Measurements from ENCODE around the gene RHOB. TPM values are rescaled to one million over a fixed set of nuclear protein-coding genes. Genes with fewer than 3 reads are reported as not detected.
"Not testable (repeated sequence)": the region's sequence is repeated elsewhere in the genome, so short reads cannot be mapped to it uniquely, and the experiment has no call there.

The RHOB gene
- total RNA-seq, 1 donor from 2014 or later = 157 TPM

DNA sequence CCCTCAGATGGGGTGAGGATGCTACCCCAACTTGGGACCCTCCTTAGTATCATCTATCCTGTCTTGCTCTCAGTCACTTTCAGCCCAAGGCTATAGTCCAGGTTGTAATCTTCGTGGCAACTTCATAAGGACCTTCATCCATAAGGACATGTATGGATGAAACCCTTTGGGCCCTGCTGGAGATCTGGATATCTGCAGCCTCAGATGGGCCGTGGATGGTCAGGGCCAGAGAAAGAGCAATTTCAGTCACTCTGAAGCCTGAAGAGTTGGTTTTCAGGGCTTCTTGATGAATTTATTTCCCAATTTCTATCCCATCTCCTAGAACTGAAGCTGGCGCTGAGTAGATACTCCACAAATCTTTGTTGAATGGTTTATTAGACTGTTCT, 28.7 kb downstream of the RHOB start:
- DNase-seq = no peak

DNA sequence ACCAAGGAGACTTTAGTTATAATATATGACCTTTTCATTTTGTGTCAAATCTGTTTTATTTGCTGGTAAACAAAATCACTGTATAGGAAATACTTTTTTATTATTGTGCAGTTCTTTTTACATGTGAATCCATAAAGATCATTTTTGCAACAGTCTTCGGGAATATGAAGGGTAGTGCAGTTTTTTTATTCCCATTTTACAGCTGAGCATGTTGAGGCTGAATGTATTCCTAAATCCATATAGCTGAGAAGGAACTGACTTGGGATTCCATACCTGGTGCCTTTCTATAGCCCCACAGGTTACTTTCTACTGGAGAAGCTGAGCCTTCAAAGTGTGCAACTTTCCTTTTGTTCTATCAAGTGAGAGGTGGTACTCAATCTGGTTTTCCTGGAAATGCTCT, 29.6 kb downstream of the RHOB start:
- no peak for DNase-seq

DNA sequence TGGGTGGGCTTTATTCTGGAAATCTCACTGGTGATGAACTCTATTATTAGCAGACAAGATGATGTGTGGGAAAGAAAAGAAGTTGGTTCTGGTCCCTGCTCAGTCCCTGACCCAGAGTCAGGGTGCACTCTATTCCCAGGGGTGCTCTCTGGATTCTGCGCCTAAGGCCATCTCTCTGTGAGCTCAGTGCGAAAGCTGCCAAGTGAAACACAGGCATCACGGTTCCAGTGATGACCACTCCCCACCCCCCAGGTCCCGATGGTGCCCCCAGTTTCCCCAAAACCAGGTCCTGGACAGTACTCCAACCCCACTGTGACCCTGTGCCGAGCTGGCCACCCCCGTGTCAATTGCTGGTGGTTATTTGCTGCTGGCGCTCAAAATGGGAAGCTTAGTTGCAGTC, 30.1 kb downstream of the RHOB start:
- DNase-seq = no peak

DNA sequence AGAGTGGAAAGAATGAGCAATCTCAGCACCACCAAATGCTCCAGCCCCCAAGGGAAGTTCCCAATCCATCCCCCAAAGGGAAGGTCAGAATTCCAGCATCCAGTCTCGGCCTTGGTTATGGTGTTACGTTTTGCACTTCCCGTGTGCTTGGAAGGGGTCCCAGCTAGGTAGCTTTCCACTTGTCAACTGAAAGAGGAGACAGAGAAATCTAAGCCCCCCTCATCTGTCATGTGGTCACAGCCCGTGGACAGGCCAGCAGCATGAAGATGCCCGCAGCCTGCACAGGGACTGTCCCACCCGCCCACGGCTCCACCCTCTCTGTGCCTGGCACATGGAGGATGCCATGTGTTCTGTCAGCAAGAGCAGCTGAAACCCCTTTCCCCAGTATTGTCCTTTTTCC, 32.1 kb downstream of the RHOB start:
- DNase-seq = no peak

DNA sequence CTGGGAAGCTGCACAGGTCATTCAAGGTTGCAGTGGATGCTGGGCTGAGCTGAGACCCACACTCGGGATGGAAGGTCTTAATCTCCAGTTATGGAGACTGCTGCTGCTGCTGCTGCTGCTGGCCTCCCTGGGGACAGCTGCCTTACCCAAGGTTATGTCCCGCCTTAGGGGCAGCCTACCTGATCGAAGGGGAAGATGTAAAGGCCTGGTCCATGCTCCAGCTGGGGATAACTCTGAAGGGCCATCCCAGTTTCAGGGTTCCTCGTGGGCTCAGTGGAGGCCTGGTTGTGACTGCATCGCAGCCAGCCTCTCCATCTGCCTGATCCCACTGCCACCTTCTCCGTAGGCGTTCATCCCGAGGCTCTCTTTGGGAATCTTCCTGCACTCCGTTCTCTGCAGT, 33.0 kb downstream of the RHOB start:
- no peak for DNase-seq

DNA sequence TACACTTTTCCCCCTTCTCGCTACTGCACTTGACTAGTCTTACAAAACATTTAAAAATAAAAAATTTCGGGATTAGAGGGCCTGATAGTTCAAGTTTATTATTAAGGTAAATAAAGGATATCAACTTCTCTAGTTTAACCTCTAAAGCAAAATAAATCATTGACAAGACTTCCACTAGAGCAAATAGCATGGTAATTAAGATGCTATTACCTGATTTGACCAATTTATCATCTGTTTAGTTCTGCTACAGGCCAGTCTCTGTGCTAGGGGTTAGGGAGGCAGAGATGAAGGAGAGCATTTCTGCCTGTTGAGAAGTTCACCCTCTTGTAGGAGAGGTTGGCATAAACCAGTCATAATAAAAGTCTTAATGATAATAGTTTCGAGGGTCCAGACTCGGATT, 34.0 kb downstream of the RHOB start:
- no peak for DNase-seq

DNA sequence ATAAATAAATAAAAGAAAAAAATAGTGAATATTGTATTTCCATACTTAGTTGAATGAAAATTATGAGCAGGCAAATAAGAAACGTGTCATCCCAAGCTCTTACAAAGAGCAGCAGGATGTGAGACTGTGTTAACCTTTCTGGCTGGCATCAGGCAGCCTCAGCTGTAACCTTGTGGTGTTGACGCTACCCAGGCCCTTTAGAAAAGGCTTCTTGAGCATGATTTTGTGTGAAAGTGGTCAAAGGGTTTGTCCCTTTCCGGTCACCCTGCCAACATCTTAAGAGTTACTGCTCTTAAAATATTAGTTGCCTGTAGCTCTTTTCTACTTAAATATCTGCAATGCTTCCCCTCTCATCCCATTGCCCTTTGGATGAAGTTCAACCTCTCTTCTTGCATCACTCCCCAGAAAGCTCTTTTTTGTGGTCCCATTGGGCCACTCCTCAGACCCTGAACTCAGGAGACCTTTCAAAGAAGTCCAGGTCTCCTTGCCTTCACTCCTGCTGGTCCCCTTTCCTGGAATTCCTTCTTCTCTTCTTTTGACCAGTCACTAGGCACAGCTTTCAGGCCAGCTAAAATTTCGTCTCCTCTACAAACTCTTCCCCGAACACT, 35.0 kb downstream of the RHOB start:
- DNase-seq = no peak

DNA sequence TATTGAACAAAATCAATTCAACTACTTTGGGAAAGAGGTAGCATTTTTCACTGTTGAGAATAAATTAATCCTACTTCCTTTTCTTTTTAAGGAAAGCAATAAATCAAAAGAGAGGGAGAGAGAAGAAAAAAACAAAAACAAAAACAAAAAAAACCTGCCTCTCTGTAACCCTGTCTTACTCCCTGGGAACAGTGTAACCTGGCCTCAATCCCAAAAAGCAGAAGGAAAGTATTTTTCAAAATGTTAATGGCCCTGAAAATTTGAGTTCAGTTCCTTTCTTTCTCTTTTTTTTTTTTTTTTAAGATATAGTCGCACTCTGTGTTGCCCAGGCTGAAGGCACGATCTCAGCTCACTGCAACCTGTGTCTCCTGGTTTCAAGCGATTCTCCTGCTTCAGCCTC, 35.9 kb downstream of the RHOB start:
- no peak for DNase-seq

DNA sequence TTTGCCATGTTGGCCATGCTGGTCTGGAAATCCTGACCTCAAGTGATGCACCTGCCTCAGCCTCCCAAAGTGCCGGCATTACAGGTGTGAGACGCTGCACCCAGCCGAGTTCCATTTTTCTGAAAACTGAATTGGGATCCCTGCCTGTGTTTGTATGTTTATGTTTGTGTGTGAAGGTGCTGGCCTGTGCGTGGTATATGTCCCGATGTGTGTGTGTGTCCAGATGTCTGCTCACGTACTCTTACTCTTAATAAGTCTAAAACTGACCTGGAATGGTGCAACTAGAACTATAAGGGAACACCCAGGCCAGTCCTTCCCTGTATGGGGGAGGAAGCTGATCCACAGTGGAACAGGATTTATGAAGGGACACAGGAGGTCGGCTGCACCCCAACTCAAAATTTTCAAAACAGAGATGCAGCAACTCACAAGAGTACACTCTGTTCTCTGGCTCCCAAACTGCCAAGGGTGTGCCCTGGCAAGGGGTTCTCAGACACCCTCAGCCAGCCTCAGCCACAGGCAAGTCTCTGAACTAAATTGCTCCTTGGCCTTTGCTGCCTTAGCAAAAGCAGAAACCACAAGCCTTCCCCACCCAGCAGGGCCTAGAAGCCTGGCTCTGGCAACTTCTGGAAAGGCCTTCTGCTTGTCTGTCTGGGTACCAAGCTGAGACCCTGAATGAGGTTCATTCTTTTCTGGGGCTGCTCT, 36.5 kb downstream of the RHOB start:
- no peak for DNase-seq

DNA sequence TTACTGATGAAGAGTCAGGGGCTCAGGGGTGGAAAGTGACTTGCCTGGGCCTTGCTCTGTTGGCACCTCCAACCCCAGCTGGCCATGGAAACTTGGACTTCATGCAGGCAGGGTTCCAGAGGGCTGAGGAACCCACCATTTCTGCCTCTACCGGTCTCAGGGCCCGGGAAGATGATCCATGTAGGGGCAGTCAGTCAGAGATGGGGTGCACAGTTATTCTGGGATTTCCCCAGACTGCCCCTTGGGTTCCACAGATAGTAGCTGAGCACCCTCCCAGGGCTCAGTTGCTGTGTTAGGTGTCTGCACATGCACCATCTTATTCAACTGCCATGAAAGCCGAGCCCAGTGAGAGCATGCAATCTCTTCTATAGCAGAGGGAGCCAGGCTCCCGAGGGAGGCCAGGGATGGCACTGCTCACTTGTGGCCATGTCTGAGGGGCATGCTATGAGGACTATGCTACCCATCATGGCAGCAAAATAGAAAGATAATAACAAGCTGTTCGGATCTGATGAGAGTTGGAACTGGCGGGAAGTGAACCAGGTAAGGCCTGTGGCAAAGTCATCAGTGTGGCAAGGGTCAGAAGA, 37.3 kb downstream of the RHOB start:
- DNase-seq = no peak

DNA sequence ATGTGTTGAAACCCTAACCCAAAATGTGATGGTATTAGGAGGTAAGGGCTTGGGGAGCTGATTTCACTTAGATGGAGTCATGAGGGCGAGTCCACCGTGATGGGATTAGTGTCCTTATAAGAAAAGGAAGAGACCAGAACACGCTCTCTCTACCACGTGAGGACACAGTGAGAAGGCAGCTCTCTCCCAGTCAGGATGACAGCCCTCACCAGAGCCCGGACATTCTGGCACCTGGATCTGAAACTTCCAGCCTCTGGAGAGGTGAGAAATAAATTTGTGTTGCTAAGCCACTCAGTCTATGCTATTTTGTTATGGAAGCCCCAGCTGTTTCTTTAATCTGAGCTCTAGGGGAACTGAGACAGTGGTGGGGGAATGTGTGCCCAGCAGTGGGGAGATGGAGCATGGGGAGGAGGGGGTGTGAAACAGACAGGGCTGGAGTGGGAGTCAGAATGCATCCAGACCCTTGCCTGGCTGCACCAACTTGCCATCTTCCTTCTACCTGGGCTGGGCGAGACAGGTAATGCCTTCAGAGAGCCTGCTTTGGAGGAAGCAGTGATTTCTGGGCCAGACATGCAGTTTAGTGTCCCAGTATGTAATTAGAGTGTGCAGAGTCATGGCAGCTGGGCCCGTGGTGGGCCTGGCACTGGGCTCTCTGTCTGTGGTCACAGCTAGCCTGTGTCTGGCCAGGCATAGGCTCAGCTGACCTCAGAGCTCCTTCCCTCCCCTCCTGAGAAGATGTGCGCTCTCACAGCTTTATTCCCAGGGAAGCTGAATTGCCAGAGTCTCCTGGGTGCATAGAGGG, 38.1 kb downstream of the RHOB start:
- no peak for DNase-seq

DNA sequence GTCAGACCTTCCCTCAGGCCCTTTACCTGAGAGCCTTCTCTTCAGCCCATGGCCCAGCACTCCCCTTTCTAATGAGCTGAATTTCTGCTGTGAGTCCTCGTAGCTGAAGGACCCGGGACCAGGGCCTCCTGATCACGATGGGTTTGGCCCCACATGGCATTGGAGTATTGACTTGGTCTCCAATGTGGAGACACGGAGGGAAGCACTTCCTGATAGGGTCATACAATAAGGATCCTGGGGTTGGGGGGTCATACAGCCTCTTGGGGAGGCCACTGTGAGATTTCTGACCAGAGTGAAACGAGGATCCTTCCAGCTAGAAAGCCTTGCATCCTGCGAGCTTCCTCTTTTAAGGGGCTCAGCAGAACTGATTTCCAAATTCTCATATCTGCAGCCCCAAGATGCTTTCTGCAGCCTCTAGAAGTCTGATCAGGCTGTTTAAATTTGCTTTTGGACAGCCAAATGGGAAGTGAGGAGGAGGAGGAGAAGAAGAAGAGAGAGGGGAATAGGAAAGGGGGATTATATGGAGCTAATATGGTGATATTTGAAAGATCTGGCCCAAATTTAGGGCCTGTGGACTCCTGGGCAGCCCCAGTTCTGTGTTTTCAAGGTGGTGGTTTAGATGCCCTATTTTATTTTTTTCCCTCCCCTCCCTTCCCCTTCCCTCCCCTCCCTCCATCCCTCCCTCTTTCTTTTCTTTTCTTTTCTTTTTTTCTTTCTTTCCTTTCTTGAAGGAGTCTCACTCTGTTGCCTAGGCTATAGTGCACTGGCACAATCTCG, 38.9 kb downstream of the RHOB start:
- no peak for DNase-seq

DNA sequence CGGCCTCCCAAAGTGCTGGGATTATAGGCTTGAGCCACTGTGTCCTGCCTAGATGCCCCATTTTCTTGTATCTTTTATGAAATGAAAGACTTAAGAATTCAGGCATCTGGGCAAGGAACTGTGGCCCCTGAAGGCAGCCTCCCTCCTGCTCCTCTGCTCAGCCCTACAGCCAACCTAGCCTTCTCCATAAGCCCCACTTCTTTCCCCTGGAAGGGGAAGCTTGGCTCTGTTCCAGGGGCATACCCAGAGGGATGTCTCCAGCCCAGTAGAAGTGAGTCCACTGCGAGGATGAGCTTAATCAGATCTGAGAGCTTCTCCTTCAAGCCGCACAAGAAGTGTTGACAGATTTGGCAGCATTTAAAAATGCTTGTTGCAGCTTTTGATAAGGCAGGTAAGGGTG, 39.7 kb downstream of the RHOB start:
- DNase-seq = no peak

DNA sequence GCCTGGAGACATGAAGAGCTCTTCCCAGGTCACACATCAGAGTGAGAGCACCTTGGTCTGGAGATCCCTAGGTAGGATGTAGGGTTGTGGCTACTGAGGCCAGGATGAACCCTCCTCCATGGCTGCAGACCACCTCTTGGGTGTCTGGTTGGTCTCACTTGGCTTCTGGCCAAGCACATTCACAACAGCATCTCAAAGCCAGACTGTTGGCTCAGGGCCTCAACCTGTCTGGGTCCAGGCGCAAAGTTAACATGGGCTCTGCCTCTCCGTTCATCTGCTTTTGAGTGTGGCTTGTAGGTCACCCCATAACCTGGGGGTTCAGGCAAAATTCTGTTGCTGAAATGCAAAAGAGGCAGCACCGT, 40.1 kb downstream of the RHOB start:
- no peak for DNase-seq

DNA sequence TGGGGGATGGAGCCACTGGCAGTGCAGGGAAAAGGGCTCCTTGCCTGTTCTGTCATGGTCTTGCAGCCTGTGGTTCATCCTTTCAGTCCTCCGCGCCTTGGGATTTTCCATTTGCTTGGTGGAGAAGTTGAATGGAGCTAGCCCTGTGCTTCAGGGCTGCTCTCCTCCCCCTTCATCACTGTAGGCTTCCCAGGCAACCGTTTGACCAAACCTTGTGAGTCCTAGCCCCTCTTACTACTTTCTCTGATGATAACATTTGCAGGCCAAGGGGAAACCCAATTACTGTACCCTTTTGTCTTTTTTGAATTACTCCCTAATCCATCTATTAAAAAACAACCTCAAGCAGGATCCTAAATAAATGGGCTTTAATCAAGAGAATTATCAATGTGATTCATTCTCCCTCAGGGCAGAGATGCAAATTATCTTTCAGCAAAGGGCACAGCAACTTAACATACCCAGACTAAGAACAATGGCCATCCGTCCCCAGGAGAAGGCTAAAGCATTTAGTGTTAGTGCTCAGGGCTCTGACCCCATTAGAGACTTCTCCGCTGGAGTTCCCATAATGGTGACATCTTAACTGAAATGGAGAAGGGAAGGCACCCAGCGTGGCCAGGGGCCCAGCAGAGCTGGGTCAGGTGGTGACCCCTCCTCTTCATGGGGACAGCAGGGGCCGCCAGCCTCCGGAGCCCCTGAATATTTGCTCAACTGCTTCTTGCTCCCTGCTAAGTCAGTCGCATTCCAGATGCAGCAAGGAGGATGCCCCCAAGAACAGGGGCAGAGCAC, 40.7 kb downstream of the RHOB start:
- DNase-seq = no peak

DNA sequence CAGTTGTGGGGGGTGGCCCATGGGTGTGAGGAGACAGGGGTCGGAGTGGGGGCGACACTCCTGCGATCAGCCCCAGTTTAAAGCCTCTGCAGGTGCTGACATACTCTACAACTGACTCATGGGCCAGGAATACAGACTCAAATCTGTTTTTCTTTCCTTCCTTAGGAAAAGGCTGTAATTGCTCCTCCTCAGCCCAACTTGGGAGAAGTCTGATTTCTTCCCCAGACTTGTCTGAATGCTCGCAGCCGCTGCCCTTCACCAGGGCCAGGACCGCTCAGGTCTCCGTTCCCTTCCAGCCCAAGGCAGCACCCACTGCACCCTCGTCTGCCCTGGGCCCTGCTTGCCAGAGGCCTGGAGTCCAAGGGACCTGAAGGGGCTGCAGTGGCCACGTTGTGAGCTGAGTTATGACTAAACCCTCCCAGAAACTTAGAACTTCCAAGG, 41.3 kb downstream of the RHOB start:
- DNase-seq = no peak

DNA sequence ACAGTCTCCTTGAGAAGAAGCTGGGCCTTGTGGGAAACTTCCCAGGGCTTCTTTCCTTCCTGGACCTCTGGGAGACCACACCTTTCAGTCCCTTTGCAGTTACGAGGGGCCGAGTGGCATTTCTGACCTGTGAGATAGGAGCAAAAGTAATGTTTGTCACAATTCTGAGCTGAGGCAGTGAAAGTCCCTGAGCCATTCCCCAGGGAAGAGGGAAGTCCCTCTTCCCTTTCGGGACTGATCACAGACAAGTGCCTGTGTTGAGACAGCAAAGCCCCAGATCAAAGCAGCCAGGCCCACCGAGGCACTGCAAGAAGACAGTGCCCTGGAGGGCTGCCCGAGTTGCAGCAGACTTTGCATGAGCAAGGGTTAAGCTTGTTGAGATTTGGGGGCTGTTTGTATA, 41.9 kb downstream of the RHOB start:
- no peak for DNase-seq

DNA sequence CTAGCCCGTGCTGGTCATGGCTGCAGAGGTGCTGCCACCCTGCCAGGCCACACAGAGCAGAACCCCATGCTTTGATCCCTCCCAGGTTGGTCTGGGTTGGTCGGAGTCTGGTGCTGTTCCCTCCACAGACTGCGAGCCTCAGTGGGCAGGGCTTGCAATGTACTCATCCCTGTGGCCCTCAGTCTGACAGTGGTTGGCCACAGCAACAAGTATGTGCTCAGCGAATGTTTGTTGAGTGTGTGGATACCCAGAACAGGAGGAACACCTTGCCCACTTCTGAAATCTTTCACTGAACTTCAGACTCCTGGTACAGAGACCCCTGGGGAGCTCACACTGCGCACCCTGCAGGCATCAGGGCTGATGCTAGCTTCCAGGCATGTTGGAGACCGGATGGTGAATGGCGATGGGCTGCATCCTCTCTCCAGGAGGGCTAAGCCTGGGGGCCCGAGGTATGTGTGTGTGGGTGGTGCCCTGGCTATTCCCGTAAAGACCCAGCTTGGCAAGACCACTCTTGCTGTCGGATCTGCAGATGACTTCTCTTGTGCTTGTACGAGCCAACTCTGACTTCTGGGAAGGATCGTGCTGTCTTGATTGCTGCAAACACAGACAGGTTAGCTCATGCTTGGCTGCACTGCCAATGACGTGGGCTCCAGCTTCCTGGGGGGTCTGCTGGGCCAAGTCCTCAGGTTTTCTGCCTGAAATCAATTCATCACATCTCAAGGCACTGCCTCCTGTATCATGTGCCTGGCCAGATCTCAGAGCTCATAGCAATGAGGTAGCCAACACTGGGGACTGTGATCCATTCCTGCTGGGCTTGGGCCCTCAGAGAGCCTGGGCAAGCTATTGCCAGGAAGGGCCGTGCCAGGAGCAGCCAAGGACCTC, 43.7 kb downstream of the RHOB start:
- DNase-seq = peak; percentile 45

DNA sequence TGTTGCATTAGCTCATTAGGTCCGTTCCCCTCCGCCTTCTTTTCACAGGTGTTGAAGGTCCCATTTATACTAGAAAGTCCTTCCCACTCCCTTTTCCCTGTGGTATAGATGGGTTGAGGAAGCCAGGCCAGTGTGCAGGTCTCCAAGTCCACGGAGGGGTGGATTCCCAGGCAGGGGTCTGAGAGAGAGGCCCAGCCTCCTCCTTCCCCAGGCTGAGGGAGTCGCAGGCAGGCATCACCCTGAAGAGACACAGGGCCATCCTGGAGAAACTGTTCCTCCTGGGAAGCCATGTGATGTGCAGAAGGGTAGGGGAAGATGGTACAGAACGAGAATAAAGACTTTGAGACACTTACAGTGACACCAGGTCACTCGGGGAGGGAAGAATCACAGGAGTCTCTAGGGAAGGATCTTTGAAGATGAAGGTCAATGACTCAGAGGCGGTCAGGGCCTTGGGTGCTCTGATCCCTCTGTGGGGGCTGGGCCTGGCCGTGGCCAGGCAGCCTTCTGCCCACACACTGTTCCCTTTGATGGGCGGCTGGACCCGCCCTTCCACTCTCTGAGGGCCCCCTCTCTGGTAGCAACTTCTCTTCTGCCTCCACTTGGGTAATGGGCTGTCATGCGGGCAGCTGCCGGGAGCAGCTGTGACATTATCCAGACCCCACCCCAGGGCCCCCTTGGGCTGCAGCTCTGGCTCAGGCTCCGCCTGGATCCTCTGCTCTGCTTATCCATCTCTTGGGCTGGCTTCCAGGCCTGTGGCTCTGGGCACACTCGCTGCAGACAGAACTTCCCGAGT, 45.1 kb downstream of the RHOB start:
- no peak for DNase-seq

DNA sequence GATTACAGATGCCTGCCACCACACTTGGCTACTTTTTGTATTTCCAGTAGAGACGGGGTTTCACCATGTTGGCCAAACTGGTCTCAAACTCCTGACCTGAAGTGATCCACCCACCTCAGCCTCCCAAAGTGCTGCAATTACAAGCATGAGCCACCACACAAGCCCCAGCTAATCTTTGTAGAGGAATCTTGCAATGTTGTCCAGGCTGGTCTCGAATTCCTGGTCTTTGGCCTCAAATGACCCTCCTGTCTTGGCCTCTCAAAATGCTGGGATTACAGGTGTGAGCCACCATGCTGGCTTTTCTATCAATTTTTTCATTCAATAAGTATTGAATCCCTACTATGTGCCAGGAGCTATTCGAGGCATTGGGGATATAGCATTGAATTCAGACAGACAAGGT, 46.2 kb downstream of the RHOB start:
- DNase-seq = not testable (repeated sequence)

All from skin of body (tissue), 2 donors.